ENCODE measurements around the gene ADAMTS2. TPM values are rescaled to one million over a fixed set of nuclear protein-coding genes. Genes with fewer than 3 reads are reported as not detected.

The ADAMTS2 gene
- total and polyA plus RNA-seq, 2 donors (not counting 3 experiments of a cell fraction or from before 2014, with no cell fraction given): not detected

- CTCF ChIA-PET: no interaction called here
- dilution Hi-C loops (cut with MboI; ENCODE audit: extremely low pct_ligation_motif_present, low sequenced_read_pairs) (no loop called here), intact Hi-C loops (cut with micrococcal nuclease) (no loop called here)
- H3K9ac ChIP-seq (replicated peaks; ENCODE audit: extremely low read depth, insufficient read depth, low read length): no peak overlapping the region
- H2AFZ ChIP-seq (ENCODE audit: low read depth, low read length): no peak overlapping the region
- no peaks in the 10 kb centered on the region for H3K79me2 ChIP-seq (ENCODE audit: control insufficient read depth, insufficient read depth, low read length)
- no peak for DNase-seq (ENCODE audit: low read depth, low spot score)
- H3K9me1 ChIP-seq (replicated peaks; ENCODE audit: control insufficient read depth, extremely low read depth, insufficient read depth, low read length): no peaks in the 10 kb centered on the region
- no peak overlapping the region for H3K4me3 ChIP-seq (replicated peaks in 1 of 3; ENCODE audit: insufficient read depth in 1 of 3, low read depth in 1 of 3, low read length in 3 of 3)
- H3K36me3 ChIP-seq (ENCODE audit: control insufficient read depth in 2 of 2, extremely low read depth in 1 of 2, insufficient read depth in 2 of 2, low read length in 2 of 2): no peaks in the 10 kb centered on the region
- no peak for FAIRE-seq
- no peaks in the 10 kb centered on the region for H3K4me1 ChIP-seq (ENCODE audit: control insufficient read depth, extremely low read depth, insufficient read depth, low read length)
- H3K27ac ChIP-seq (ENCODE audit: insufficient read depth, low read depth, low read length): no peak overlapping the region
- H4K20me1 ChIP-seq (replicated peaks; ENCODE audit: control insufficient read depth, extremely low read depth, insufficient read depth, low read length): no peaks in the 10 kb centered on the region
- POLR2A ChIA-PET: no interaction called here
- H3K9me3 ChIP-seq (replicated peaks; ENCODE audit: control insufficient read depth, insufficient read depth, low read length): no peaks in the 10 kb centered on the region
- no TSS peak for BruUV-seq (replicated peaks)
- H3K4me2 ChIP-seq (ENCODE audit: insufficient read depth, low read length): no peak overlapping the region
- H3K27me3 ChIP-seq (ENCODE audit: control insufficient read depth in 2 of 2, insufficient read depth in 2 of 2, low read length in 2 of 2): no peaks in the 10 kb centered on the region
- no peak for TF ChIP-seq JUN (IDR thresholded peaks at IDR 0.05; ENCODE audit: borderline replicate concordance, insufficient read depth, insufficient read length, low read depth)
- TF ChIP-seq EZH2 (IDR thresholded peaks at IDR 0.05; ENCODE audit: borderline replicate concordance, low read depth, low read length, severe bottlenecking): no peak
- no peak for TF ChIP-seq MAX (IDR thresholded peaks at IDR 0.05; ENCODE audit: insufficient read depth, insufficient read length)
- TF ChIP-seq CTCF (IDR thresholded peaks at IDR 0.05; ENCODE audit: extremely low read depth in 1 of 2, insufficient read depth in 1 of 2, low read depth in 1 of 2, low read length in 2 of 2): no peak
- TF ChIP-seq POLR2A (IDR thresholded peaks at IDR 0.05; ENCODE audit: low read depth, low read length): no peak
- no peak for TF ChIP-seq FOS (IDR thresholded peaks at IDR 0.05; ENCODE audit: borderline replicate concordance, insufficient read depth, low read length)
- no peak for TF ChIP-seq MYC (IDR thresholded peaks at IDR 0.05; ENCODE audit: low read depth, low read length)
- no peak for TF ChIP-seq POLR2AphosphoS5 (IDR thresholded peaks at IDR 0.05; ENCODE audit: insufficient read depth, low read depth, low read length)
- no peak for TF ChIP-seq GATA2 (IDR thresholded peaks at IDR 0.05; ENCODE audit: insufficient read depth, insufficient read length, low read depth, low read length)
Measured at GRCh38 chr5:179332741-179333290, 12.4 kb downstream of the ADAMTS2 start.
